Gastrocnemius medialis (tissue), 4 donors: ENCODE measurements around the gene ALPP.
"Not testable (repeated sequence)": the region's sequence is repeated elsewhere in the genome, so short reads cannot be mapped to it uniquely, and the experiment has no call there.

Experiments used
- POLR2A ChIP-seq, 2 donors: fragments of 450-650 bp; IDR thresholded peaks; one replicate each; pipeline ENCODE4 v1.6.1; 2017; ENCODE audit warnings: antibody characterized with exemption in 2 of 2, mild to moderate bottlenecking in 2 of 2, moderate library complexity in 2 of 2
- TF ChIP-seq, protein P1 (sequence below), 5 experiments: fragments of 450-650 bp in 3 of 5; fragments of 200-600 bp in 2 of 5; sonication (generic) in 2 of 5; IDR thresholded peaks in 4 of 5; conservative IDR thresholded peaks in 1 of 5; 1 replicate in 4 of 5; 2 replicates in 1 of 5; pipeline ENCODE4 v1.5.1; 2016 to 2019; ENCODE audit warnings: antibody characterized with exemption in 5 of 5, mild to moderate bottlenecking in 3 of 5, moderate library complexity in 3 of 5

GRCh38 chr2:232331061-232331460 lies 47.5 kb upstream of the ALPP start:
- TF ChIP-seq, protein P1, sequence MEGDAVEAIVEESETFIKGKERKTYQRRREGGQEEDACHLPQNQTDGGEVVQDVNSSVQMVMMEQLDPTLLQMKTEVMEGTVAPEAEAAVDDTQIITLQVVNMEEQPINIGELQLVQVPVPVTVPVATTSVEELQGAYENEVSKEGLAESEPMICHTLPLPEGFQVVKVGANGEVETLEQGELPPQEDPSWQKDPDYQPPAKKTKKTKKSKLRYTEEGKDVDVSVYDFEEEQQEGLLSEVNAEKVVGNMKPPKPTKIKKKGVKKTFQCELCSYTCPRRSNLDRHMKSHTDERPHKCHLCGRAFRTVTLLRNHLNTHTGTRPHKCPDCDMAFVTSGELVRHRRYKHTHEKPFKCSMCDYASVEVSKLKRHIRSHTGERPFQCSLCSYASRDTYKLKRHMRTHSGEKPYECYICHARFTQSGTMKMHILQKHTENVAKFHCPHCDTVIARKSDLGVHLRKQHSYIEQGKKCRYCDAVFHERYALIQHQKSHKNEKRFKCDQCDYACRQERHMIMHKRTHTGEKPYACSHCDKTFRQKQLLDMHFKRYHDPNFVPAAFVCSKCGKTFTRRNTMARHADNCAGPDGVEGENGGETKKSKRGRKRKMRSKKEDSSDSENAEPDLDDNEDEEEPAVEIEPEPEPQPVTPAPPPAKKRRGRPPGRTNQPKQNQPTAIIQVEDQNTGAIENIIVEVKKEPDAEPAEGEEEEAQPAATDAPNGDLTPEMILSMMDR (IDR thresholded peaks at IDR 0.05 in 4 of 5, conservative IDR thresholded peaks at IDR 0.05 in 1 of 5): not testable (repeated sequence)
- TF ChIP-seq POLR2A (IDR thresholded peaks at IDR 0.05): not testable (repeated sequence)
